HG03354 (cell line): ENCODE results near the gene BEST3.
"Not testable (repeated sequence)": the region's sequence is repeated elsewhere in the genome, so short reads cannot be mapped to it uniquely, and the experiment has no call there.

Experiments used
- ATAC-seq: cut with Tn5 transposase; IDR thresholded peaks from one replicate; pipeline ENCODE4 v1.9.1; 2021; ENCODE audit warnings: mild to moderate bottlenecking; ENCODE audit not compliant: unreplicated experiment, poor library complexity, severe bottlenecking

BEST3 gene

DNA sequence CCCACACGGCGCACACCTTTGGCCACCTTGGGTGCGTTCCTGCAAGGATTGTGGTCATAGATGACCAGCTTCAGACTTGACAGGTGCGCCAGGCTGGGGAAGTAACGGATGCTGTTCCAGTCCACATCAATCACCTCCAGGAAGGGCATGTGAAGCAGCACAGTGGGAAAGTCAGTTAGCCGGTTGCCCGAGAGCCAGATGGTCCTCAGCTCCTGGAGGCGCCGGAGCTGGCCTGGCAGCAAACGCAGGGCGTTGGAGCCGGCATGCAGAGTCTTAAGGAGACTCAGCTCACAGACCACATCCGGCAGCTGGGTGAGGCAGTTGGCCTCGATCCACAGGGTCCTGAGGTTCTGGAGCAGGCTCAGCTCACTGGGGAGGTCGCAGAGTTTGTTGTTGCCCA lies 89.0 kb downstream of the BEST3 start:
- ATAC-seq: no peak

DNA sequence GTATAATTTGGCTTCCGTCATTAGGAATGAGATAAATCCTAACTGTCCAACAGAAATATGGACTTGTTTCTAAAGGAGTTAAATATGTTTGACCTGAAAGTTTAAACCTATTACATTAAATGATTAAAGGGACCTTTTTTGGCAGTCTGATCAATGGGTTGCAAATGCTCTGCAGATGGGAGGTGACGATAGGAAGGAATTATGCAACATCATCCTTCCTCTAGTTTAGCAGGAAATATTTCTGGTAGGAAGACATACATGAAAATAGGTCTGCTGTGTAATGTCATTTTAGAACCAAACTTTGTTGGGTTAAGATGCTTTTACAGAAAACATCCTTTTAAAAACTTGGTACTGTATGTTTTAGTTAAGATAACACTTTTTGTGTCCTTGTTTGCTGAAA lies 91.0 kb downstream of the BEST3 start:
- no peak for ATAC-seq

DNA sequence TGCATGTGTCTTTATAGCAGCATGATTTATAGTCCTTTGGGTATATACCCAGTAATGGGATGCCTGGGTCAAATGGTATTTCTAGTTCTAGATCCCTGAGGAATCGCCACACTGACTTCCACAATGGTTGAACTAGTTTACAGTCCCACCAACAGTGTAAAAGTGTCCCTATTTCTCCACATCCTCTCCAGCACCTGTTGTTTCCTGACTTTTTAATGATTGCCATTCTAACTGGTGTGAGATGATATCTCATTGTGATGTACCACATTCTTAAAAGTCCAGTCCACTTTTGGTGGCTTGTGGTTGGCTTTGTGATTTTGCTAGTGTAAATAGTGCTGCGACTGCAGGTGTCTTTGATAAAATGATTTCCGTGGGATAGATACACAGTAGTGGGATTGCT lies 94.8 kb downstream of the BEST3 start:
- ATAC-seq: not testable (repeated sequence)
